Activated CD4-positive, CD25-positive, alpha-beta regulatory T cell (primary cell): ENCODE results near the gene KPNA2.
"Not testable (repeated sequence)": the region's sequence is repeated elsewhere in the genome, so short reads cannot be mapped to it uniquely, and the experiment has no call there.

ENCODE experiments used
- DNase-seq, 4 experiments: peaks; one replicate each; lab custom pipeline; 2025; lab: John Stamatoyannopoulos, UW

Gene KPNA2

DNA sequence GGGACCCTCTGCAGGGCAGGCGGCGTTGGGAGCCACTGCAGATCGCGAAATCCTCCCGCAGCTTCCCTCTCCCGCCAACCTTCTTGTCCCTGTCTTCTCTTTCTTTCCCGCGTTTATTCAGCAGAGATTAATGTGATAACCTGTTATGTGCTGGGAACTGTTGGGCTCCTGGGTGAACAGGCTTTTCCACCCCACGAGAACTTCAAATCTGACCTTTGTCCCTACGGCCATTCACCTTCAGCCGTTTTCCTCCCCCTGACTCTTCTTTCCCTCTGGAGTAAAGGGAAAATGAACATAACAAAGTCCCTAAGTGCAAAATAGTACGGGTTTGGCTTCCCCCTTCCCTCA lies 15.2 kb upstream of the KPNA2 start:
- no peak for DNase-seq

DNA sequence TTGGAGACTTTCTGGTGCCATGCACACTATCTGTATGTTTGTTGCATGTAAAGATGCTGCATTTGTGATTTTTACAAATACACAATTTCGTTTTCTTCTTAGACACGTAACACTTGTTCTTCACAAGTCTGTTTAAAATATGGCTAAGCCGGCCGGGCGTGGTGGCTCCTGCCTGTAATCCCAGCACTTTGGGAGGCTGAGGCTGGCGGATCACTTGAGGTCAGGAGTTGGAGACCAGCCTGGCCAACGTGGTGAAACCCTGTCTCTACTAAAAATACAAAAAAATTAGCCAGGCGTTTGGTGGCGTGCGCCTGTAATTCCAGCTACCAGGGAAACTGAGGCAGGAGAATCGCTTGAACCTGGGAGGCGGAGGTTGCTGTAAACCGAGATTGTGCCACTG lies 14.7 kb upstream of the KPNA2 start:
- DNase-seq: not testable (repeated sequence)

DNA sequence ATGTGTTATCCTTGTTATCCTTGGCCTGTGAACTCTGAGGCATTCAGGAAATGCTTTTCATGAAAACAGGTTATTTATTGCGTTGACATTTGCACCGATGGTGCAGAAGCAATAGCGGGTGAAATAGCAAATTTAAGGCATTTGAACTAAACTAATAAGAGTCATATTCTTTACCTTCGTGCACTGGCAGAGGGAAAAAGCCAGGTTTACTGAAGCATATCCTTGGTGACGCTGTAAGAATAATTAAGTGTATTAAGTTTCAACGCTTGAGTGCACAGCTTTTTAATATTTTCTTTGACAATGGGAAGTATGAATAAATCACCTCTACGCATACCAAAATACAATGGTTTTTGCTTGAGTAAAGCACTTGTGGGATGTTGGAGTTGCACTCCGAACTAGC lies 13.6 kb upstream of the KPNA2 start:
- DNase-seq: no peak

DNA sequence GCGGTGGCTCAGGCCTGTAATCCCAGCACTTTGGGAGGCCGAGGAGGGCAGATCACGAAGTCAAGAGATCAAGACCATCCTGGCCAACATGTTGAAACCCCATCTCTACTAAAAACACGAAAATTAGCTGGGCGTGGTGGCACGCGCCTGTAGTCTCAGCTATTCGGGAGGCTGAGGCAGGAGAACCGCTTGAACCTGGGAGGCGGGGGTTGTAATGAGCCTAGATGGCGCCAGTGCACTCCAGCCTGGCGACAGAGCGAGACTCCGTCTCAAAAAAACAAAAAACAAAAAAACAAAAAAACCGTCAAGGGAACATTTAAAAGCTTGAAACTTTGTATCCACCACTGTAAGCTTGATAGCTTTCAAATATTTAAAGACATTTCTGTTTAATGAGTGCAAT lies 13.0 kb upstream of the KPNA2 start:
- DNase-seq: not testable (repeated sequence)

GRCh38 chr17:68029512-68030215 lies 5.9 kb upstream of the KPNA2 start:
- DNase-seq: no peak

DNA sequence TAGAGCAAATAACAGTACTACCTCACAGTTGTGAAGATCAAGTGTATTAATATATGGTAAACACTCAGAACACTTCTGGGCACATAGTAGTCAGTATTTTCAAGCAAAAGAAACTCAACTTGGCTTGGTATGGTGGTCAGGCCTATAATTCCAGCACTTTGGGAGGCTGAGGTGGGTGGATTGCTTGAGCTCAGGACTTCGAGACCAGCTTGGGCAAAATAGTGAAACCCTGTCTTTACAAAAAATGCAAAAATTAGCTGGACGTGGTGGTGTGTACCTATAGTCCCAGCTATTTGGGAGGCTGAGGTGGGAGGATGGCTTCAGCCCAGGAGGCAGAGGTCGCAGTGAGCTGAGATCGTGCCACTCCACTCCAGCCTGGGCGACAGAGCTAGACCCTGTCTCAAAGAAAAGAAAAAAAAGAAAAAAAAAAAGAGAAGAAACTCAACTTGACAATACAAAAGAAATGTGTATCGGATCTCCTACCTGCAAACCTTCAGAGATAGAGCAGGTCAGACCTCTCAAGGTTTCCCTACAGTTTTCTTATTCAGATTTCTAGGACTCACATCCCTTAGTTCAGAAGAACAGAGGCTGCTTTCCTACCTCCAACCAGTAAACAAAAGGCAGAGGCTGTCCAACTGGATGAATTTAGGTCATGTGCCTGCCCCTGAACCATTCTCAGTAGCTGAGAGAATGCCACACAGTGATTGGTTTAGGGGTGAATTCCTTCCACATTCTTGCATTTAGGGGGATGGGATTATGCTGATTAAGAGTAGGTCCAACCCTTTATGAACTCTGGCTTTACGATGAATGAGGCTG lies 1.7 kb upstream of the KPNA2 start:
- DNase-seq: no peak

DNA sequence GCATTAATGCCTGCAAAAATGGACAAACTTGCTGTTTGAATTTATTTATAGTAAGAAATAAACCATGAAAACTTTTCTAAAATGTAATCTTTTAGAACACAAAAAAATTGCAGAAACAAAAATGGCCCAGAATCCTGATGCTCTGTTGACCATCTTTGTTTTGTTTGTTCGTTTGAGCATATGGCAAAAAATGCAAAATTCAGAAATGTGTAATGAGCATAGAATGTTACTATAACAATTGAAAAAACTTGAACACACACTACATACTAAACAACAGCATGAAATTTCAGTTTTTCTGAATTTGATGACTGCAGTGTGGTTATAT lies 1.1 kb upstream of the KPNA2 start:
- no peak for DNase-seq

DNA sequence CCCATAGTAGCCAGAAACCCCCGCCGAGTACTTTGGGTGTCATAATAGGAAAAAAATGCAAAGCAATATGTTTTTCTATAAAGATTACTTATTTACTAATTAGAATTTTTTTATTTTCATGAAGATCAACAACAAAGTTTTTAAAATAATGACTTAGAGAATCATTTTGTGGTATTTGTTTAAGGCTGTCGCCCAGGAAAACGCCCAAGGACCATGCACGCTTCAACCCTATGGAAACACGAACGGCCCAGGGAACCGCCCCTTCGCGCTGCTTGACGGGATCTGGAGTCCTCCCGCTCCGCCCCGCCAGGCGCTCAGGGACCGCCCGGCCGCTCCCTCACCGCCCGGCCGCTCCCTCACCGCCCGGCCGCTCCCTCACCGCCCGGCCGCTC lies 408 bp upstream of the KPNA2 start:
- DNase-seq: peak; percentile 77 to 95 (median 86)

DNA sequence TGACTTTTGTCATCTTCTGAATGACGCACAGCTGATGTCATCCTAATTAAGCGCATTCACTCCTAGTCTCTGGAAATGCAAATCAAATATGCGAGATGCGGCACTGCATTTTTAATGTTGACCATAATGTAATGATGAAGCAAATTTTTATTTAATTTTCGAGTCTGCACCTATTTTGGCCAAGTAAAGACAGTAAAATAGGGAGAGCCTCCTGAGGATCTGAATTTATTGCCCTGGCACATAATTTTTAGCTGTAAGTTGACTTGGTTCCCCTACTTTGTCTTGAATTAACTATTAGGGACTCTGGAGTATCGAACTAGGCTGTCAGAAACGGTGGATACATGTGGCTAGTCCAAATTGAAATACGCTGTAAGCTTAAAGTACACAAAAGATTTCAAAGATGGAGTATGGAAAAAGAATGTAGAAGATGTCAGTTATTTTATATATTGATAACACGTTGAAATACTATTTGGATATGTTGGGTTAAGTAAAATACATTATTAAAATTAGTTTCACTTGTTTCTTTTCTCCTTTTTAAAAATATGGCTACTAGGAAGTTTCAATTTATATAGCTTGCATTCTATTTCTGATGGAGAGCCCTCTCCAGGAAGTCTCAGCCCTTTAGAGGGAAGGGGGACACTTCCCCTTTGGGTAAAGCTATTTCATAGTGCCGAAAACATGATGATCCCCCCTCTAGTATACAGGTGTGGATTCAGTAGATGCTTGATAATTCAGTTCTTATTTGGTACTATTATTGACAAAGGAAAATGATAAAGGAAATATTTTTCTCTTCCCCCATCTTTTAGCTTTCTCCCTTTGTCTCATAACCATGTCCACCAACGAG lies 991 bp downstream of the KPNA2 start:
- no peak for DNase-seq

- DNase-seq: no peak
Measured at GRCh38 chr17:68047153-68047846, 11.8 kb downstream of the KPNA2 start.

GRCh38 chr17:68047890-68048542 lies 12.5 kb downstream of the KPNA2 start:
- DNase-seq: not testable (repeated sequence)

GRCh38 chr17:68048996-68049395 lies 13.5 kb downstream of the KPNA2 start:
- DNase-seq: no peak

- not testable (repeated sequence) for DNase-seq
Measured at GRCh38 chr17:68049812-68050437, 14.4 kb downstream of the KPNA2 start.

DNA sequence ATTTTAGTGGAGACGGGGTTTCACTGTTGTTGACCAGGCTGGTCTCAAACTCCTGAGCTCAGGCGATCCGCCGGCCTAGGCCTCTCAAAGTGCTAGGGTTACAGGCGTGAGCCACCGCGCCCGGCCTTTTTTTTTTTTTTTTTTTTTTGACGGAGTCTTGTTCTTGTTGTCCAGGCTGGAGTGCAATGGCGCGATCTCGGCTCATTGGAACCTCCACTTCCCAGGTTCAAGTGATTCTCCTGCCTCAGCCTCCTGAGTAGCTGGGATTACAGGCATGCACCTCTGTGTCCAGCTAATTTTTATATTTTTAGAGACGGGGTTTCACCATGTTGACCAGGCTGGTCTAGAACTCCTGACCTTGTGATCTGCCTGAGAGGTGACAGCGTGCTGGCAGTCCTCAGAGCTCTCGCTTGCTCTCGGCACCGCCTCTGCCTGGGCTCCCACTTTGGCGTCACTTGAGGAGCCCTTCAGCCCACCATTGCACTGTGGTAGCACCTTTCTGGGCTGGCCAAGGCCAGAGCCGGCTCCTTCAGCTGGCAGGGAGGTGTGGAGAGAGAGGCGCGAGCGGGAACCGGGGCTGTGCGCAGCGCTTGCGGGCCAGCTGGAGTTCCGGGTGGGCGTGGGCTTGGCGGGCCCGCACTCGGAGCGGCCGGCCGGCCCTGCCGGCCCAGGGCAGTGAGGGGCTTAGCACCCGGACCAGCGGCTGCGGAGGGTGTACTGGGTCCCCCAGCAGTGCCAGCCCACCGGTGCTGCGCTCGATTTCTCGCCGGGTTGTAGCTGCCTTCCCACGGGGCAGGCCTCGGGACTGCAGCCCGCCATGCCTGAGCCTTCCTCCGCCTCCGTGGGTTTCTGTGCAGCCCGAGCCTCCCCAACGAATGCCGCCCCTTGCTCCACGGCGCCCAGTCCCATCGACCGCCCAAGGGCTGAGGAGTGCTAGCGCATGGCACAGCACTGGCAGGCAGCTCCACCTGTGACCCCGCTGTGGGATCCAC lies 16.1 kb downstream of the KPNA2 start:
- DNase-seq: not testable (repeated sequence)

GRCh38 chr17:68052810-68053209 lies 17.3 kb downstream of the KPNA2 start:
- no peak for DNase-seq

DNA sequence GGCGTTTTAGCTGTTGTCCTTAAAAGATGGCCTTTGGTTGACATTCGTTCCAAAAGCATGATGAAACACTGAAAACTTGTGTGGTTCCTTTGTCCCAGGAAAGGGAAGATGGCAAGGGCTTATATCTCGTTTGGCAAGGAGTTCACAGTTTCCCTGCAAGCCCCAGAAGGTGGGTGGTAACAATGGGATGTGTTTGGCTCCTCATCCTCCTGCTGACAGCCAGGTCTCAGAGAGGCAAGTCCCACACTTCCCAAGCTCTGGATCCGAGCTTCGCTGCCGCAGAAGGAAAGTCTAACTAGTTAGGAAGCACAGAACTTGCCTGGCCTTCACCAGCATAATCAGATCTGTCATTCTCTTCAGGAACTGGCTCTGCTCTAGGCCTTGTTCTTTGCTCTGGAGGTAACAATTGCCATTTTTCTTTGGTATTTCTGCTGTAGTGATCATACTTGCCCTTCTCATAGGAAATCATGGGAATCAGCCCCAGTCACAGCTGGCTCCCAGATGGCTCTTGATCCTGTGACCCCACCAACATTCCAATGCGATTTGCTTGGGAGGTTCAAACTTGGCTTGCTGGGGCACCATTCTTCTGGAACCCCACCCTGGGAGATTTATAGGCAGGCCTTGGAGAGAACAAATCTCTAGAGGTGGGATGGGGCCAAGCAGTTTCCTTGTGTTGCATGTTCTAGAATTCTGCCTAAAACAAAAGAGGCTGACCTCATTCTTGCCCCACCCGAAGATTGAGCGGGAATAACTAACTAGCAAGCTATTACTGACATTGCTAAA lies 17.9 kb downstream of the KPNA2 start:
- no peak for DNase-seq

DNA sequence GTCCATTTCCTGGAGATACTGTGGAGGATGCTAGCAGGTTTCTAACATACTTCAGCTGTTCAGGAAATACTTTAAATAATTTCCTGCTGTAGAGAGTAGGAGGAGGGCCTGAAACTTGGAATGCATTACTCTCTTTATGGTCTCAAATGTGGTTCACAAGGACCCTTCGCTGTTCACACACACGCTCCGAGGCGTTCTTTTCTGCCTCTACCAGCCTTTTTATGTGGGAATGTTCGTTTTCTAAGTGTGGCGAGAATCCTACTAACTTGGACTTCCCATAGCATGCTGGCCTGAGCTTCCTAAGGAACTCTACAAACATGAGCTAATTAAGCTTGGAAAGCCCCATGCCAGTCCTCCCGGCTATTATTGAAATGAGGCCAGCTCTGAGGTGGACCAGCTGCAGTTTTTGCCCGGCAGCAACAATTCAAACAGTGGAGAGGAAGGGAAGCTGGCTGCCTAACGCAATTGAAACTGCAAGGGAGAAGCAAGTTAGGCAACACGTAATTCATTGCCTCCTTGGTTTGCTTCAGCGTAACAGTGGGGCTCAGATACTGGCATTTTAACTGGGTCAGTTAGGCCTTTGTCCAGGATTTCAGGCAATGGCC lies 18.9 kb downstream of the KPNA2 start:
- no peak for DNase-seq

DNA sequence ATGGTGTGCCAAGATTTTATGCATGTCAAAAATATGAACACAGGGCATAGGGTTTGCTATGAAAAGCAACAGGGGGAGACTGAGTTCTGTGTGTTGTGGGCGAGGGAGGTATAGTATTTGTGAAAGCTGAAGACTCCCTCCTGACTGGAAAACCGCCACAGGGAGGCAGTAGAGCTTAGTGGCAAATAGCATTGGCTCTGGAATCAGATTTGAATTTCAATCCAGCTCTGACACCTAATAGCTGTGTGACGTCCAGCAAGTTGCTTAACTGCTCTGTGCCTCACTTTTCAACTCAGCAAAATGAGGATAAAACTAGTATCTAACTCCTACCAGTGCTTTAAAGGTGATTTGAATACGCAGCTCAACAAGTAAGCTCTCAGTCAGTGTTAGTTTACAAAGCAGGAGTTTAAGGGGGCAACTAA lies 22.0 kb downstream of the KPNA2 start:
- DNase-seq: no peak

DNA sequence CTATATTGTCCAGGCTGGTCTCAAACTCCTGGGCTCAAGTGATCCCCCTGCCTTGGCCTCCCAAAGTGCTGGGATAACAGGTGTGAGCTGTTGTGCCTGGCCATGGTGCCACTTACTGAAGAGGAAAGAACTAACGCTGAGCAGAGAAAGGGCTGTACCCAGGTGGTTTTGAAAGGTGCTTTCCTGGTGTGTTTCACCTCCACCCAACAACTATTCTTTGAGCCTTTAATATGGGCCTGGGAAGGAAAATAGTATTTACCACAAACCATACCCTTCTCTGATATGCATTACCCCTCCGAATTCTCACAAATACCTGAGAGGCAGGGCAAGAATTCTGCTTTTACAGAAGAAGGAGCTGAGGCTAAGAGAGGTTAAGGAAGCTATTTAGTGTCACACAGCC lies 24.8 kb downstream of the KPNA2 start:
- no peak for DNase-seq
